ENCODE data around the gene SLC29A3. TPM values are rescaled to one million over a fixed set of nuclear protein-coding genes. Genes with fewer than 3 reads are reported as not detected.

Gene SLC29A3
- polyA plus RNA-seq, 3 donors = 6.6 to 8.7 (median 8.4) TPM

Other genes starting within 250 kb of the SLC29A3 start
- 10 to 100 TPM; 42.2 to 58.4 (median 50.9) TPM for gene UNC5B, start 106.7 kb upstream of the SLC29A3 start, polyA plus RNA-seq (ENCODE audit: insufficient read length in 3 of 3)
- 1 to 10 TPM in 2 of 3 donors, under 1 TPM in 1; 0.78 to 2.1 (median 1.0) TPM for gene CDH23, start 77.7 kb downstream of the SLC29A3 start, polyA plus RNA-seq (ENCODE audit: insufficient read length in 3 of 3)